HG03045 (cell line): ENCODE measurements around the gene NPL.

ENCODE experiments used
- ATAC-seq: cut with Tn5 transposase; IDR thresholded peaks from one replicate; pipeline ENCODE4 v1.9.1; 2021; ENCODE audit warnings: mild to moderate bottlenecking, moderate library complexity; ENCODE audit not compliant: unreplicated experiment

NPL gene

DNA sequence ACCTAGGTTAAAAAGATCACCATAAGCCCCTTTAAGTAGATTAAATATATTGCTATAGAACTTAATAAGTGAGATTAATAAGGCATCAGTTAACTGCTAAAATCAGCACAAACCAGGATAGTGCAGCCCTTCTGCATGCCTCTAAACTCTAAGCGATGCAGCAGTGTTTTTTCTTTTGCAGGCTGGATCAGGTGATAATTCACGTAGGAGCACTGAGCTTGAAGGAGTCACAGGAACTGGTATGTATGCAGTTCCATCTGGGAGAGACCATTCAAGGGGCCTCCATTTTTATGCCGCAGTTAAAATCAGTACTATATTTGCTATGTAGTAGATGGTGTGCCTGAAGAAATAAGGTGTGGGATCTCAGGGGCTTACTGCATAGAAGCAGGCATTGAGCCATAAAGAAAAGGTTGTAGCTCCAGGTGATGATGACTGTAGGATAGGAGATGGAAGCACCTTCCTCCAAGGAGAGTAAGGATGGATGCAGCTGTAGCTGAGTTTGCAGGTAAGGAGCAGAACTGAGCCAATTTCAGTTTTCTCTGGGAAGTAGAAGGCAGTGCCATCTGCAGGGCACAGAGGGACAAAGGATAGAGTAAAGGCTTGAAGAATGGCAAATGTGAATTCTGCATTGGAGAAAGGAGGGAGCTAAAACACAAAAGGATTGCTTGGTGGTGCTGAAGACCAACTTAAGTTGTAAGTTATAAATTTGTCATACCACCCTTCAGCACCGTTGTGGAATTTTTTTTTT is 22.6 kb downstream of the NPL start:
- no peak for ATAC-seq

DNA sequence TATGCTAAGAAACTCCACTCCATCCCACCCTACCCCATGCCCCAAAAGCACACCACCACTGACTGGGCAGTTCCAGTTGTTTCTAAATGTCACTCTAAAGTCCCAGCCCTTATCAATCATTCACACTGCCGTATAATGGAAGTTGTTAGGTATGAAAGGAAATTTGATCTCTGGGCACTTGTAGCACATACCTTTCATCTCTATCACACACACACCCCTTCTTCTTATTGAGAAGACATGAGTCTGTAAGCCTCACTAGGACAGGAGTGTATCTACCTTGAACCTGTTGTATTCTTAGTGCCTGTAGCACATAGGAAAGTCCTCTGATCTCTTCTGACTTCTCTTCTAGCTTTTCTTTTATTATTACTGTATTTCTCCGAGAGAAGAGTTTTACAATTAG is 27.3 kb downstream of the NPL start:
- no peak for ATAC-seq

DNA sequence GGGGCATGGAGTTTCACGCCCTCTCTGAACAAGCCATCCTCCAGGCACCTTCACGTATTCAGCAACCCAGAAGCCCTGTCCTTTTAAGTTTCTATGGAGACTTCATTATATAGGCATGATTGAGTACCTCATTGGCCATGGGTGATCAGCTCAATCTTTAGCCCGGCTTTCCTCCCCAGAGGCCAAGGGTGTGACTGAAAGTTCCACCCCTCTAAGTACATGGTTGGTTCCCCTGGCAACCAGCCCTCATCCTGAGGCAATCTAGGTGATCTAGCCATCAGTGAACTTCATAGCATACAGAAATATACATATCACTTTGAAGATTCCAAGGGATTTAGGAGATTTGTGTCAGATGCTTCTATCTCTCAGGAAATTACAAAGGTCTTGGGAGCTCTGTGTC is 28.2 kb downstream of the NPL start:
- ATAC-seq, result no peak

DNA sequence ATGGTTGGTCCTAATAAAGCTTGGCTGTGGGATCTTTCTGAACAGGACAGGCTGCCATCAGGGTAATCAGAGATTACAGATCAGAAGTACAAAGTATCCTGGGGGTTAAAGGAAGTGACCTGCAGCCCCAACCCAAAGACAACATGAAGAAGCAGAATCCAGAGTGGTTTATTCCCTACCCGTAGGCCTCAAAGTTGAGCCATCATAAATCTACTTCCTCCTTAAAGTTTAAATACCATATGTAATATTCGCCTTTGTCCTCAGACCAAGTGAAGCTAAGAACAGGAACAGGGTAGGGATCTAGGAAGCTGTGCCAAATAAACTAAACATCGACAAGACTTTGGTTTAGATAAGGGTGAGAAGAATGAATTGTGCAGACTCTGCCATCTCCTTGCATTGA is 33.6 kb downstream of the NPL start:
- ATAC-seq, result no peak

DNA sequence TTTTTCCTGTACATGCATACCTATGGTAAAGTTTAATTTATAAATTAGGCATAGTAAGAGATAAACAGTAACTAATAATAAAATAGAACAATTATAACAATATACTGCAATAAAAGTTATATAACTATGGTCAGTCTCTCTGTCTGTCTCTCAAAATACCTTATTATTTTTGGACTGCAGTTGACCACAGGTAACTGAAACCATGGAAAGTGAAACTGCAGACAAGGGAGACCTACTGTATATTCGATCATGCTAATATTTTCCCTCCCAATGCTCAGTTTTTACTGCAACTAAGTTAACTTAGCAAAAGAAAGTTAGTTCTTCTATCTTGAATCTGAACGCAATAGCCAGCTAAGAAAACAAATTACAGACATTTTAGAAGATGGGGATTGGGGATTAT is 37.3 kb downstream of the NPL start:
- no peak for ATAC-seq

DNA sequence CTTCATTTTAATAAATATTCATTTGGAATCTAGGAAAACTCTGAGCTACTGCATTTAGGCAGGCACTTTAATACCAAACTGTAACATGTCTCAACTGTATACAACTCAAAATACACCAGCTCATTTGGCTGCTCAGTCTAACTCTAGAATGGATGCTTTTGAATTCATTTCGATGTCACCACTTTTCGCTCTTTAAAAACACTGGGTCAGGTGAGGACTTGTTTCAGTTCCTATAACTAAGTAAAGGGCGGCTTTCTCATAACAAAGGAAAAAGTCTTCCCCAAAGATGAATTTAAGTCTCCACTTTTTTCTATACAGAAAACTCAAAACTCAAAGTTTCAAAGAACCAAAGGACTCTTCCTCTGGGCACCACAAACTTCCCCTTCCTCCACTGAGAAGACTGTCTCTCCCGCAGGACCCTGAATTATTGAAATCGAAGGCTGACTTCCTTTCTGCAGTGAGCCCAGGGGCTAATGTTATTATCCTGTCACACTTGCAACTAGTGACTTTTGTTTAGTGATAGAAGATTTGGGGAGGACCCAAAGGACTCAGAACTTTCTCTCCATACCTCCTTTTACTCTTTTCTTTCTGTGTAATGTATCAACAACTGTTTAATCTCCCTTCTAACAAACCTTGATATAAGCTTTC is 39.8 kb downstream of the NPL start:
- ATAC-seq, result no peak

DNA sequence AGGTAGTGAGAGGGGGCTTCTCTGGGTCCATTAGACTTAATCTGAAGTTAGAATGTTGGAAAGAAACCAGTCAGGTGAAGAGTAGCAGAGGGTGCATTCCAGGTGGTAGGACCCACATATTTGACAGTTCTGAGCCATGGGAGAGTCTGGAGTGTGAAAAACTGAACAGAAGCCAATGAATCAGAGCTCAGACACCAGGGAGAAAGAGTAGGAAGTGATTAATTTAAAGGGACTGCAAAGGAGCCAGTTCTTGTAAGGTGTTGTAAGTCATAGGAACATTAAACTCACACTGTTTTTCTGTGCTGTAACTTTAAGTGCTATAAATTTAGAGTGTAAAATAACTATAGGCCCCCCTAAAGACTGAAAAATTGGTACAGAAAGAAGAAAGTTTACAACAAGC is 43.7 kb downstream of the NPL start:
- no peak for ATAC-seq

DNA sequence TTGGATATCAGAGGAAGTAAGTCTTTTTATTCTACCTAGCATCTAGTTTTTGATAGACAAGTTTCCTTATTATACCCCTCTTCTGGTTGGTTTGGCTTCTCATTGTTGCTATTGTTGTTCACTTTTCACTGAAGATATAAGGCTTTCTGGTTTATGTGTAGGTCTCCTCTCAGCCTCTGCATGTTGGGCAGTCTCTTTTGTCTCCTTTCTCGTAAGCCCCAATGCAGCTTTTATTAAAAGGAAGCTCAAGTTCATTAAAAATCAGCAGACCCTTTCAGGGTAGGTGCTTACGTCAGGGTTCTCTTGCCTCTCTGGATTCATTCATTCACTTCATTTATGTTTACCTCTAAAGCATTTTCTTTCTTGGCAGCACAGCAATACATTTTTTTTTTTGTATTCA is 44.8 kb downstream of the NPL start:
- no peak for ATAC-seq

DNA sequence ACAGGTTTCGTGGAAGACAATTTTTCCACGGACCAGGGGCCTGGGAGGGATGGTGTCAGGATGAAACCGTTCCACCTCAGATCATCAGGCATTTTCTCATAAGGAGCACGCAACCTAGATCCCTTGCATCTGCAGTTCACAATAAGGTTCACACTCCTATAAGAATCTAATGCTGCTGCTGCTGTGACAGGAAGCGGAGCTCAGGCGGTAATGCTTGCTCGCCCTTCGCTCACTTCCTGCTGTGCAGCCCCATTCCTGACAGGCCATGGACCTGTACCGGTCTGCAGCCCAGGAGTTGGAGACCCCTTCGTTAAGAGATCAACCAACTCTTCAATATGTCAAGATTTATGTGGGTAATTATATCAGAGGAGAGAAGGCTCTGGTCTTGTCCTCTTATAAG is 46.2 kb downstream of the NPL start:
- no peak for ATAC-seq

DNA sequence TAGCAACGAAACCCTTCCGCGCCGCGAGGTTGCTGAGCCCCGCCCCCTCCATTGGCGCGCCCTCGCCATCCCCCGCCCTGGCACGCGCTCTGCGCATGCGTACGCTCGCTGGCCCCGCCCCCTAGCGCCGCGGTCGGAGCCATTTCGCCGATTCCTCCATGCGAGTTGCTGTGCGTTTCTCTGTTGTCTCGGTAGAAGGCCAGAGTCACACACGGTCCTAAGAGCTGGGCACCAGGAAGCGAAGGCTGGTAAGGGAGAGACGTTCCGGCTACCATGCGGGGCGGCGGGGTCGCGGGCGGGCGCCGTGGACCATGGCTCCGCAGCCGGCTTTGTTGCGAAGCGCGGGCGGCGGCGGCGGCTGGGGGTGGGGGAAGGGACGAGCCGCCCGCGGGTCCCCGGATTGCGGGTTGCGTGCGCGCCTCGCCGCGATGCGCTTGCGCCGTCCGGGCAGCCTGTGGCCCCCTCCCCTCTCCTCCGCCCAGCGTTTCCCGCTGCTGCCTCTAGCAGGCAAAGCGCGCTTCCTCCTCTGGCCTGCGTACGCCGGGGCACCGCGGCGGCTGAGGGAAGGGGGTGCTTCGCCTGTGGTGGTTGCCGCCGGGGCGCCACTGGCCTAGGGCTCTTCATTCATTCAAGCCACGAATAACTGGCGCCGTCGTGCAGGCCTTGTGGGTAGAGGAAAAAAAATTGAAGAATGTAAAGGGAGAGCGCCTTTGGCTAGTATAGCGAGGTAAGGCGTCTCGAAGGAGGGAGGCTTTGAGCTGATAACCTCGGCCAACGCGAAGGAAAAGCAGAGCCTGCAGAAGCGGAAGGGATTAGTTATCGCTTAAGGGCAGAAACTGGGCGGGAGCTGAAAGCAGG is 49.9 kb downstream of the NPL start, which contains the start of gene DHX9:
TSS of gene DHX9 (plus strand) at position 139 of the 858 bp plus-strand sequence. CDS start 3,220 bp downstream, outside the sequence.
- ATAC-seq, result peak; percentile 76

DNA sequence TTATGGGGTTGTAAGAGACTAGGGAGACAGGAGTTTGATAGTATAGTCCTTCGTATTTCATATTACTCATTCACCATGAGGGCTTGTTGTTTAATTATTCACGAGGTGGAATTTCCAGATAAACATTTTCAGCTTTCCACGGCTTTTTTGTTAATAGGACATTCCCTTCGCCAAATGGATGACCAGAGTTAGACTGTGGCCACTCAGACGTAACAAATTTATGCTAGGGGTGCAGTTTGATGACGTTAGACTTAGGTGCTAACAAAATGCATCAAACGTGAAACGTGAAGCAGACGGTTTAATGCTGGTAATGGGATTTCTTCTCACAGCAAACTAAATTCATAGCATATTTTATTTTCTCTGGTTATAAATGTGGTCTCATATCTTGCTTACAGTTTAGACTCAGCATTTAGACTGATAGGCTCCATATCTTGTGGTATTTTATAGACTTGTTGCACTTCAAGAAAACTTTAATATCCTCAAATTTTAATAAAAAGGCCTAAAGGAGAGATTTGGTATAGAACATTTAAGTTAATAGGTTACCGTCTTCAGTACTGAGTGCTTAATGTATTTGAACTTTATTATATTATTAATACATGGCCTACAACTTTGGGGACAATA is 51.9 kb downstream of the NPL start:
- no peak for ATAC-seq

DNA sequence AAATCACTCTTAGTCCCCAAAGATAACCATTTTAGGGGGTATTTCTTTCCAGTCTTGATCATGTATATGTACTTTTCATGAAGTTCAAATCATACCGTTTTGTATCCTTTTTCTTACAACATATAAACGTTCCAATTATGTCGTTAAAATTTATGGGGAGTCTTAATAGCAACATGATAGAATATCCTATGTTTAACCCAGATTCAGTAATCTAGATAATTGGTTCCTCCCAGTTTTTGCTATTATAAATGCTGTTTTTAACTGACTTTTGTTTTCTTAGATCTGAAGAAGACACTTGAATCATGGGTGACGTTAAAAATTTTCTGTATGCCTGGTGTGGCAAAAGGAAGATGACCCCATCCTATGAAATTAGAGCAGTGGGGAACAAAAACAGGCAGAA is 52.7 kb downstream of the NPL start:
- no peak for ATAC-seq

DNA sequence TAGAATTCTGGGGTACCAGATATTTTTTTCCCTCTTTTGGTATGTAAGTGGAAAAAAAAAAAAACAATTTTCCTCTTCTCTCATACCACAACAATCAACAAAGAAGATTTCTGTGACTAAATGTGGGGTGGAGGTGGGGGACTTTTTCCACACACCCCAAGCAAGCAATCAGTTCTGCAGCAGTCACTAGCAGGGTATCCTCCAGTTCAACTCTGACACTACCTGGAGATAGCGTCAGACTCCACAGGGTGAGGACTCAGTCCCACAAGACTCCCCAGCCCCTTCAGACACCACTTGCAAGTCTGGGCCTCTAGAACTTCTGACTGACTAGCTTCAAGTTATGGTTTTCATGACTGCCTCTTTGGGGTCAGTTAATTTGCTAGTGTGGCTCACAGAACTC is 55.8 kb downstream of the NPL start:
- no peak for ATAC-seq

DNA sequence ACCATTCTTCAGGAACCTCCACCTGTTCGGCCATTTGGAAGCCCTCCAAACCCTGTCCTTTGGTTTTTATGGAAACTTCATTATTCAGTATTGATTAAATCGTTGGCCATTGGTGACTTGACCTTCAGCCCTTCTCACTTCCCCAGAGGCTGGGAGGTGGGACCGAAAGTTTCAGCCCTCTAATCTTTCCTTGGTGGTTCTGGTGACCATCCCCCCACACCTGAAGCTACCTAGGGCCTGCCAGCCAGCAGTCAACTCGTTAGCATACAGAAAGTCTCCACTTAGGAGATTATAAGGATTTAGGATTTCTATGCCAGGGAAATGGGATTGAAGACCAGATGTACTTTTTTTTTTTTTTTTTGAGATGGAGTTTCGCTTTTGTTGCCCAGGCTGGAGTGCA is 56.3 kb downstream of the NPL start:
- no peak for ATAC-seq

DNA sequence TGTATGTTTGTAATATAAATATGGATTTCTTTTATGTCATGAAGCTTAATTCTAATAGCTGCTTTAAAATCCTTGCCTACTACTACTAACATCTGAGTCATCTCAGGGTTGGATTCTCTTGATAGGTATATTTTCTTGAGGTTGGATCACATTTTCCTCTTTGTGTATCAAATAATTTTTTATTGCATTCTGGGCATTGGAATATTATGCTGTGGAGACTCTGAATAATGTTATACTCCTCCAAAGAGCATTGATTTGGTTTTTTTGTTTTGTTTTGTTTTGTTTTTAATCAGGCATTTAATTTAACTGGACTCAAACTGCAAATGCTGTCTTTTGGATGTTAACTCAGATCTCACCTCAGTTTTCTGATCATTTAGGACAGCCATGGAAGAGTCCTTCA is 57.5 kb downstream of the NPL start:
- ATAC-seq, result no peak

DNA sequence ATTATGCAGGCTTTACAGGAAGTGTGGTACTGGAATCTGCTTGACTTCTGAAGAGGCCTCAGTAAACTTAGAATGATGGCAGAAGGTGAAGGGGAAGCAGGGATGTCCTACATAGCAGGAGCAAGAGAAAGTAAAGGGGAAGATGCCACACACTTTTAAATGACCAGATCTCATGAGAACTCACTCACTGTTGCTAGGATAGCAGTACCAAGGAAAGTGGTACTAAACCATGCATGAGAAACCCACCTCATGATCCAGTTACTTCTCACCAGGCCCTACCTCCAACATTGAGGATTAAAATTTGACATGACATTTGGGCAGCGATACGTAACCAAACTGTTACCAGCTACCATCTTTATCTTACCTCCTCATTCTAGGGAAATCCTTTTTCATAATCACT is 59.2 kb downstream of the NPL start:
- ATAC-seq, result no peak

DNA sequence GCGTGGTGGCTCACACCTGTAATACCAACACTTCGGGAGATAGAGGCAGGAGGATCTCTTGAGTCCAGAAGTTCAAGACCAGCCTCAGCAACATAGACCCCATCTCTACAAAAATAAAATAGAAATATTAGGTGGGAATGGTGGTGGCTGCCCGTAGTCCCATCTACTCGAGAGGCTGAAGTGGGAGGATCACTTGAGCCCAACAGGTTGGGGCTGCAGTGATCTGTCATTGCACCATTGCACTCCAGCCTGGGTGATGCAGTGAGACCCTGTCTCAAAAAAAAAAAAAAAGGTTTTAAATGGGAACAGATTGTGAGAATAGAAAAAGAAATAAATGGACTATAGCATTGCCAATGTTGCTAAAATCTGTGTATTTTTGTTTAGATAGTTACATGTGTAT is 60.7 kb downstream of the NPL start:
- ATAC-seq, result no peak

DNA sequence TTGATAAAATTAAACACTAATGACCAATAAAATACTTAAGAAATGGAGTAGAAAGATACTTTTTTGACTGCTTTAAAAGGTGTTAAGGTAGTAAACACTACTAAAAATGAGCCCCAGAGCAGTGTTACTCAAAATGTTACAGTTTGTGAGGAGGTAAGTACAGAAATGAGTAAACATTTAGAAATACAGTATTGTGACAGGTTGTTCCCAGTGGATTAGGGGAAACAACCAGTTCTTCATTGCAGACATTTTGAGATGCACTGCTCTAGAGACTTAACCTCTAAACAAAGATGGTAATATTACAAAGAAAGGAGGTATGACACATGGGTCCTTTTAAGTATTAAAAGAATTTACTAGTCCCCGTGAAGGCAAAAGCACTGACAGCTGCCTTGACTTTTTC is 62.3 kb downstream of the NPL start:
- no peak for ATAC-seq

DNA sequence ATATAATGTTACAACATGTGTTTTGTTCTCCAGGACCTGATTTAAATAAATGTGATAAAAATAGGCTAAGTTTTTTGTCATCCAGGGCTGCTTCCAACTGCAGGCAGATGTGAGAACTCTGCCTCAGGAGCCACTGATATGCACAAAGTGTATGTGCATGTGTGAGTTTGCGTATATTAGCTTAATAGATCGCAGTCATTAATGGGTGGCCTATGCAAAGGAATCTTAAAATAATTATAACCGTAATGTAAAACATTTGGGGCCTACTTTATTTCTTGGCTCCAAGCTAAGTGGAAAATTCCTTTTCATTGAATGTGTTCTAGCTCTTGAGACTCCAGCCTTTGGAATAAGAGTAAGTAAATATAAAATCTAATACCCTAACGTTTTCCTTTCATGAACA is 66.3 kb downstream of the NPL start:
- ATAC-seq, result no peak

DNA sequence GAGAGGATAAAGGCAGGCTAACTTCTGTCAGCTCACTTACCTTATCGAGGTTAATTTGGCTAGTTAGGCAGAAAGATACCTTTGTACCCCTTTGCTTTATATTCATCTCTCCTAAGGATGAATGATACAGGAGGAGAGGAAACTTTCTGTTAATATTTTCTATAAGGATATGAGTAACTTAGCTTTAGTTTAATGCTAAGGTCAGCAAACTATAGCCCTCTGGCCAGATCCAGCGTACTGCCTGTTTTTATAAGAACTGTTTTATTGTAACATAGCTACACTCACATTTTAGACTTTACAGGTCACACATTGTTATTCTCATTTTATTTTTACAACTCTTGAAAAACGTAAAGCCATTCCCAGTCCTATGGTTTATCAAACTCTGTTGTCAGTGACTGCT is 67.6 kb downstream of the NPL start:
- no peak for ATAC-seq

DNA sequence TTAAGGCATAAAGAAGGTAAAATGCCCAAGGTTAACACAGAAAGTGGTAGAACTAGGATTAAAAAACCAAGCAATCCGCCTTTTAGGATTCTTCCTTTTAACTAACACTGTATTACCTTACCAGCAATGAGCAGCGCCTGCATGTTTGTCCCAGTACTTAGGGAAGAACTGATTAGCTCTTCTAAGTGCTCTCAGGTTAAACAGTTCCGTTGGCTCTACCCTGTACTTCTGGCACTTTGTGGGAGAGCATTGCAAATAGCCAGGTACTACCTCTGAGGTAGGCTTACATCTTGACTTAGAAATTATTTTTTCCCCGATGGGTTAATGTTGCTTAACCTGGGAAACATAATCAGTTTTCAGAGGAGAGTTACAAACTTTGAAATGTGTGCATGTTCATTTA is 71.1 kb downstream of the NPL start:
- ATAC-seq, result no peak
